Choroid plexus epithelial cell (primary cell): ENCODE results near the gene CNR2.
A peak's percentile ranks its signal among the peaks of the same experiment; 100 is the strongest.
"Not testable (repeated sequence)": the region's sequence is repeated elsewhere in the genome, so short reads cannot be mapped to it uniquely, and the experiment has no call there.

ENCODE experiments used
- DNase-seq: peaks from one replicate; pipeline ENCODE4 v3.0.0-alpha.2; 2010; ENCODE audit warnings: low read depth
- H3K4me3 ChIP-seq: 2 replicates; pipeline ENCODE4 v1.5.1; 2011; ENCODE audit warnings: low read depth, mild to moderate bottlenecking, control low read depth, low read length, moderate library complexity
- TF ChIP-seq, protein P1 (sequence below): conservative IDR thresholded peaks from 2 replicates; pipeline ENCODE4 v1.5.1; 2011; ENCODE audit warnings: low read depth, mild to moderate bottlenecking, control low read depth, inconsistent platforms, low read length, moderate library complexity

The CNR2 gene

DNA sequence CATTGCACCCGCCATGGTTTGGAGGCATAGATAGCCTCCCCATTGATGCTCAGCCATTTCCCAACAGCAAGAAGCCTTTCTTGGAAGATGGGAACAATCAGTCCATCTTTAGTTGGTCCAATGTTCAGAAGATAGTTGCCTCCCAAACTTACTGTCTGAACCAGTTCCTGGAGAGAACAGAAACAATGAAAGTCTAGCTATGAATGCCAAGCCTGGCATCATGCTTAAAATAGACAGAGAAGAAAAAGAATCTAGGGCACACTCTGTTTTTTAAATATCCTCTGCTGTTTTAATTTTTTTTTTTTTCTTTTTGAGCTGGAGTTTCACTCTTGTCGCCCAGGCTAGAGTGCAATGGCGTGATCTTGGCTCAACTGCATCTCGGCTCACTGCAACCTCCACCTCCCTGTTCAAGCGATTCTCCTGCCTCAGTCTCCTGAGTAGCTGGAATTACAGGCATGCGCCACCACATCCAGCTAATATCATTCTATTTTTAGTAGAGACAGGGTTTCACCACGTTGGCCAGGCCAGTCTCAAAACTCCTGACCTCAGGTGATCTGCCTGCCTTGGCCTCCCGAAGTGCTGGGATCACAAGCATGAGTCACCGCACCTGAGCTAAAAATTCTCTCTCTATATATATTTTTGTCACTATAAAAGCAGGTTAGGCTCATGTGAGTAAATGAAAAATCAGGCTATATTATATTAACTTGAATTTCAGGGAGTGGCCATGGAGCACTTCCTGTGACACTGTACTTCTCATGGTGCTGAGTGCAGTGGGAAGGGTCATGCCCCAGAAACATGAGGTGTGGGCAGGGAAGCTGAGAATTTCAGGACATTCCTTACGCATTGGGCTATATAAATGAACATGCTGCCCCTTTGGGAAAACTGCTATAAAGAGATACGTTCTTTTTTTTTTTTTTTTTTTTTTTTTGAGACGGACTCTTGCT lies 64.2 kb downstream of the CNR2 start:
- no peak for DNase-seq
- no peak overlapping the region for H3K4me3 ChIP-seq
- TF ChIP-seq, protein P1, sequence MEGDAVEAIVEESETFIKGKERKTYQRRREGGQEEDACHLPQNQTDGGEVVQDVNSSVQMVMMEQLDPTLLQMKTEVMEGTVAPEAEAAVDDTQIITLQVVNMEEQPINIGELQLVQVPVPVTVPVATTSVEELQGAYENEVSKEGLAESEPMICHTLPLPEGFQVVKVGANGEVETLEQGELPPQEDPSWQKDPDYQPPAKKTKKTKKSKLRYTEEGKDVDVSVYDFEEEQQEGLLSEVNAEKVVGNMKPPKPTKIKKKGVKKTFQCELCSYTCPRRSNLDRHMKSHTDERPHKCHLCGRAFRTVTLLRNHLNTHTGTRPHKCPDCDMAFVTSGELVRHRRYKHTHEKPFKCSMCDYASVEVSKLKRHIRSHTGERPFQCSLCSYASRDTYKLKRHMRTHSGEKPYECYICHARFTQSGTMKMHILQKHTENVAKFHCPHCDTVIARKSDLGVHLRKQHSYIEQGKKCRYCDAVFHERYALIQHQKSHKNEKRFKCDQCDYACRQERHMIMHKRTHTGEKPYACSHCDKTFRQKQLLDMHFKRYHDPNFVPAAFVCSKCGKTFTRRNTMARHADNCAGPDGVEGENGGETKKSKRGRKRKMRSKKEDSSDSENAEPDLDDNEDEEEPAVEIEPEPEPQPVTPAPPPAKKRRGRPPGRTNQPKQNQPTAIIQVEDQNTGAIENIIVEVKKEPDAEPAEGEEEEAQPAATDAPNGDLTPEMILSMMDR: no peak

DNA sequence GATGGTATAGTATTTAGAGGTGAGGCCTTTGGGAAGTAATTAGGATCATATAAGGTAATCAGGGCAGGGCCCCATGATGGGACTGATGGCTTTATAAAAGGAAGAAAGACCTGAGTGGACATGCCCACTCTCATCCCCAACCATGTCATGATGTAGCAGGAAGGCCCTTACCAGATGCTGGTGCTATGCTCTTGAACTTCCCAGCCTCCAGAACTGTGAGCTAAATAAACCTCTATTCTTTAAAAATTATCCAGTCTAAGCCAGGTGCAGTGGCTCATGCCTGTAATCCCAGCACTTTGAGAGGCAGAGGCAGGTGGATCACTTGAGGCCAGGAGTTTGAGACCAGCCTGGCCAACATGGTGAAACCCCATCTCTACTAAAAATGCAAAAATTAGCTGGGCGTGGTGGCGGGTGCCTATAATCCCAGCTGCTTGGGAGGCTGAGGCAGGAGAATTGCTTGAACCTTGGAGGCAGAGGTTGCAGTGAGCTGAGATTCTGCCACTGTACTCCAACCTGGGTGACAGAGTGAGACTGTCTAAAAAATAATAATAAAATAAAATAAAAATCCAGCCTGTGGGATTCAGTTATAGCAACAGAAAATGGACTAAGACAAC lies 65.6 kb downstream of the CNR2 start:
- DNase-seq: not testable (repeated sequence)

DNA sequence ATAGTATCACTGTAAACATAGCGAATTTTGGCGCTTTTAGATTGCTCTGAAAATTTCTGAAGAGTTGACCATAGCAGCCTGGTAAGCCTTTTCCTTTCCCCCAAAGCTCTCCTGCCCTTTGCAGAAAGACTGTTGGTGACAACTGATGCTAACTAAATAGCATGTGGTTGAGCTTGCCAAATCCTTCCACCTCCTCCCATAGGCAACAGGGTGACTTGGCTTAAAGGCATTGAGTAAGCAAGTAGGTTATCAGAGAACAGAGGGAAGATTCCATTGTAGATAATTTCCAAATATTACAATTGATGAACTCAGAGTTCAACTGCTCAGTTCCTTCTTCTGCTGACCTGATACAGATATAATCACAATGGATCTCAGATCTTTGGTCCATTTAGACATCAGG lies 68.0 kb downstream of the CNR2 start:
- TF ChIP-seq, protein P1: no peak

More for the DNA sequence above, 65.6 kb downstream of the CNR2 start:
- H3K4me3 ChIP-seq: not testable (repeated sequence)

DNA sequence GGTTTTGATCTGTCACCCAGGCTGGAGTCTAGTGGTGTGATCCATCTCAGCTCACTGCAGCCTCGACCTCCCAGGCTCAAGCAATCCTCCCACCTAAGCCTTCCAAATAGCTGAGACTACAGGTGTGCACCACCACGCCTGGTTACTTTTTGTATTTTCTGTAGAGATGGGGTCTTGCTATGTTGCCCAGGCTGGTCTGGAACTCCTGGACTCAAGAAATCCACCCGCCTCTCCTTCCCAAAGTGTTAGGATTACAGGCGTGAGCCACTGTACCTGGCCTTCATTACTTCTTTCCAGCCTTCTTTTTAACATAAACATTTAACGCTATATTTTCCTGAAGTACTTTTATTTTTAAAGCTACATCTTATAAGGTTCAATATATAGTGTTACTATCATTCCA lies 69.5 kb downstream of the CNR2 start:
- TF ChIP-seq, protein P1: no peak

More for the DNA sequence above, 68.0 kb downstream of the CNR2 start:
- DNase-seq: no peak
- no peak overlapping the region for H3K4me3 ChIP-seq

DNA sequence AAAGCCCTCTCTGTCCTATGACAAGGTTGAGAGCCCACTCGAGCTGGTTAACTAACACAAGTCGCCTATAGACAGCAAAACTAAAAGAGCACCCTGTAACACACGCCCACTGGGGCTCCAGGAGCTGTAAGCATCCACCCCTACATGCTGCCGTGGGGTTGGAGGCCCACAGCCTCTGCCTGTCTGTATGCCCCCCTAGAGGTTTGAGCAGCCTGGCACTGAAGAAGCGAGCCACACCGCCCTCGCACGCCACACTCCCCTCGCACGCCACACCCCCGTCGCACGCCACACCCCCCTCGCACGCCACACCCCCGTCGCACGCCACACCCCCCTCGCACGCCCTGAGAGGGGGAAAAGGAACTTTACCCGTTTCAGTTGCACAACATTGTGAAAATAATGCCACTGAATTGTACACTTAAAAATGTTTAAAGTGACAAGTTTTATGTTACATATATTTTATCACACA lies 74.7 kb downstream of the CNR2 start:
- peak; percentile 20 for DNase-seq
- TF ChIP-seq, protein P1: no peak
- H3K4me3 ChIP-seq: peak overlapping the region; percentile 46

More for the DNA sequence above, 69.5 kb downstream of the CNR2 start:
- H3K4me3 ChIP-seq: no peak overlapping the region
- DNase-seq: no peak

DNA sequence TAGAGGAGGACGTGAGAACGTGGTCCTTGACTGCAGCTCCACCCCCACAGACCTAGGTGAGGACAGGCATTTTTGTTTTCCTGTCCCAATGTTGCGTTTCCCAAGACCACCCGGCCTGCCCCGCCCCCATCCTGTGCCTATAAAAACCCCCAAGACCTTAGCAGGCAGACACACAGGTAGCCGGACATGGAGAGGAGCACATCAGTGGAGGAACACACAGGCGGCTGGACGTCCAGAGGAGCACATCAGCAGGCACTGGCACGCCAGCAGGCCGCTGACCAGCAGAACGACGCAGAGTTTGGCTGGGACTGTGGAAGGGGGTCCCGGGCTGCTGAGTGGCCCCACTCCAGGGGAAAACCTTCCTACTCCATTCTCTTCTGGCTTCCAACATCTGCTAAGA lies 75.3 kb downstream of the CNR2 start:
- no peak for DNase-seq
- TF ChIP-seq, protein P1: no peak
- no peak overlapping the region for H3K4me3 ChIP-seq

DNA sequence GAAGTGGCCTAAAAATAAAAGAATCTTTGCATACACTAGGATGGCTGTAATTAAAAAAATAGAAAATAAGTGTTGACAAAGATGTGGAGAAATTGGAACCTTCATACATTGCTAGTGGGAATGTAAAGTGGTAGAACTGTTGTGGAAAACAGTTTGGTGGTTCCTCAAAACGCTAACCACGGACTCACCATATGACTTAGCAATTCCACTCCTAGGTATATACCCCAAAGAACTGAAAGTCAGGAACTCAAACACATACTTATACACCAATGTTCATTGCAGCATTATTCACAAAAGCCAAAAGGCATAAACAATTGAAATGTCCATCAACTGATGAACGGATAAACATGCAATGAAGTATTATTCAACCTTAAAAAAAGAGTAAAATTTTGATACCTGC lies 77.1 kb downstream of the CNR2 start:
- TF ChIP-seq, protein P1: no peak
- DNase-seq: no peak
- H3K4me3 ChIP-seq: no peak overlapping the region

DNA sequence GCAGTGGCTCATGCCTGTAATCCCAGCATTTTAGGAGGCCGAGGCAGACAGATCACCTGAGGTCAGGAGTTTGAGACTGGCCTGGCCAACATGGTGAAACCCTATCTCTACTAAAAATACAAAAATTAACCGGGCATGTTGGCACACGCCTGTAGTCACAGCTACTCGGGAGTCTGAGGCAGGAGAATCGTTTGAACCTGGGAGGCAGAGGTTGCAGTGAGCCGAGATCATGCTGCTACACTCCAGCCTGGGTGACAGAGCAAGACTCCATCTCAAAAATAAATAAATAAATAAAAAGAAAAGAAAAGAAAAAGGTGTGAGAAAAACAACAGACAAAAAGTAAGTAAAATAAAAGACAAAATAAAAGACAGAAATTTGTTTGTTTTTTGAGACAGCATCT lies 79.0 kb downstream of the CNR2 start:
- DNase-seq, H3K4me3 ChIP-seq: not testable (repeated sequence)
